ENCODE data around the gene UFL1.

The UFL1 gene

DNA sequence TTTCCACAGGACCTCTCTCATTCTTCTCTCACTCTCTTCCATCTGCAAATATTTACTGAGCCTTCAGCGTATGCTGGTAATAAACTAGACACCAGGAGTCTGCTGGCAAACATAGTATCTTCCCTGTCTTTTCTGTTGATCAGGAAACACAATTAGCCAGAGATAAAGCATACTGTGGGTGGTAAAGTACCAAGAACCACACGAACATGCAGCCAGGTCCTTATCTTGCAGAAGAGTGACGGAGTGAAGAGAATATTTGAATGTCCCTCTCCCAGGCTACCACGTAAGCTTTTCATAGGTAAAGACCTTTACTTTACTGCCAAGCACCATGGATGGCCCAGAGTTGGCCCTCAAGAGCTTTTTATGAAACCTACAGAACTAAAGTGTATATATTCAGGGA, 54.6 kb downstream of the UFL1 start:
- no peak for DNase-seq

DNA sequence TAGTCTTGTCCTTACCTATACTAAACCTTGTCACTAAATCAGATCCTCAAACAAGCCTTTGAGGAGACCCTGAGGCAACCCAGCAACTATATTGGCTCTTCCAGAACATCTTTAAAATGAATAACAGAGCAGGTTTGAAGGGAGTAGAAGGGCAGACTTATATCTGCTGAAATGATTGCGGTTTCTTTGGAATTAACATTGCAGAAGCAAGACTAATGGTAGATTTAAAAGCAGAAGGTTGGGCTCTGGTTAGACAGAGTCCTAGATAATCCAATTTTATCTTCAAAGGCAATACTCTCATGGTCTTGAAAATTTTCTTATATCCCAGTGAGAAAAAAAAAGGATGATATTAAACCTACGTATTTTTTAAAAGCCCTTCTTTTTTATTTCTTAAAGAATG, 60.4 kb downstream of the UFL1 start:
- DNase-seq = no peak

DNA sequence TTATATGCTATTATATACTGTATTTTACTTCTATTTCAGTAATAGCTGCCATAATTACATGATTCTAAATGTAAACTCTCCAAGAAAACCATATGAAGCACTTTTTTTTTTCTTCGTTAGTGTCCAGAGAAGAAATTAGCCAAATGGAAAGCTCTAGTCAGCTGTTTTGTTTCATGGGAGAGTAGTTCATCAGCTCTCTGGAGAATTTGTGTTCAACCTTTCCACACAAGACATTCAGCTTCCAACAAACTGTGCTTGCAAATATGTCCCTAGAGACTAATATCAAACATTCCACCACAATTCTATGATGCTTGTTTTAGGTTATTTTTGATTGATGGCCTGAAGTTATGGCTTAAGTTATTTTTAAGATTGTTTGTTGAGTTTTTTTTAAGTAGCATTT, 60.8 kb downstream of the UFL1 start:
- DNase-seq = no peak

- DNase-seq = no peak
These were observed 82.8 kb downstream of the UFL1 start for GRCh38 chr6:96604420-96604819.
